CD4-positive, alpha-beta T cell (primary cell): Measurements from ENCODE around the gene AK8. TPM values are rescaled to one million over a fixed set of nuclear protein-coding genes. Genes with fewer than 3 reads are reported as not detected.

Experiments
- ATAC-seq: fragments of 200-7000 bp; cut with Tn5 transposase; one replicate; pipeline ENCODE4 v1.10.0; 2022; ENCODE audit warnings: mild to moderate bottlenecking; ENCODE audit not compliant: poor library complexity
- CTCF ChIA-PET: fragments of 350-600 bp; sonication (Branson Sonifier 250); formaldehyde crosslinking; loops from one replicate; lab custom pipeline; 2021; ENCODE audit warnings: antibody characterized with exemption, inconsistent platforms; lab: Charles Lee
- POLR2A ChIA-PET: fragments of 350-600 bp; sonication (Branson Sonifier 250); formaldehyde crosslinking; loops from one replicate; lab custom pipeline; 2021; ENCODE audit warnings: antibody characterized with exemption, inconsistent platforms; lab: Charles Lee
- DNase-seq, 14 experiments: peaks; one replicate each; pipeline ENCODE4 v3.0.0-alpha.2; 2013 to 2020; ENCODE audit warnings: mixed read lengths in 2 of 14
- H3K27ac ChIP-seq, 2 donors: one replicate each; pipeline versions ENCODE4 v1.5.1 to v1.7.0; 2013; ENCODE audit warnings: low read length in 2 of 2, low read depth in 1 of 2, mild to moderate bottlenecking in 1 of 2
- H3K27me3 ChIP-seq, 2 experiments: 1 replicate in 1 of 2; 2 replicates in 1 of 2; pipeline versions ENCODE4 v1.6.1 to v1.7.0; 2013; ENCODE audit warnings: low read length in 2 of 2, control low read depth in 1 of 2, mild to moderate bottlenecking in 1 of 2, moderate library complexity in 1 of 2; ENCODE audit not compliant: insufficient read depth in 2 of 2, control insufficient read depth in 1 of 2
- H3K36me3 ChIP-seq: one replicate; pipeline ENCODE4 v1.6.1; 2013; ENCODE audit warnings: low read length, control low read depth; ENCODE audit not compliant: insufficient read depth
- H3K4me1 ChIP-seq: one replicate; pipeline ENCODE4 v1.6.1; 2013; ENCODE audit warnings: low read length, control low read depth; ENCODE audit not compliant: insufficient read depth
- H3K4me3 ChIP-seq: one replicate; pipeline ENCODE4 v1.5.1; 2013; ENCODE audit warnings: mild to moderate bottlenecking, low read length, moderate library complexity
- H3K9me3 ChIP-seq, 2 experiments: 1 replicate in 1 of 2; 2 replicates in 1 of 2; pipeline versions ENCODE4 v1.6.1 to v1.7.0; 2013; ENCODE audit warnings: low read length in 2 of 2, mild to moderate bottlenecking in 2 of 2, control low read depth in 1 of 2, moderate library complexity in 1 of 2; ENCODE audit not compliant: control insufficient read depth in 1 of 2, insufficient read depth in 1 of 2
- H3K27ac Mint-ChIP-seq: one replicate; pipeline ENCODE4 v1.8.0; 2020; ENCODE audit warnings: mixed read lengths
- H3K27me3 Mint-ChIP-seq: one replicate; pipeline ENCODE4 v1.8.0; 2021; ENCODE audit warnings: mixed read lengths
- H3K36me3 Mint-ChIP-seq: one replicate; pipeline ENCODE4 v1.8.0; 2021; ENCODE audit warnings: low read depth, mixed read lengths
- H3K4me1 Mint-ChIP-seq: one replicate; pipeline ENCODE4 v1.8.0; 2021; ENCODE audit warnings: low read depth, mixed read lengths
- H3K4me3 Mint-ChIP-seq: one replicate; pipeline ENCODE4 v1.8.0; 2020; ENCODE audit warnings: mild to moderate bottlenecking, mixed read lengths
- H3K9me3 Mint-ChIP-seq: one replicate; pipeline ENCODE4 v1.8.0; 2020; ENCODE audit warnings: mixed read lengths
- CTCF ChIP-seq: fragments of 200-600 bp; IDR thresholded peaks from one replicate; pipeline ENCODE4 v1.8.0; 2022; ENCODE audit warnings: antibody characterized with exemption, mild to moderate bottlenecking
- intact Hi-C, 2 experiments: fragments of 100-400 bp; cut with DNase I in 1 of 2; cut with micrococcal nuclease in 1 of 2; formaldehyde crosslinking; loops; one replicate each; pipeline versions ENCODE4 v1.15.1 to v1.9.0; 2023 to 2025; cut with DNase I, micrococcal nuclease
- total RNA-seq, 174 experiments: library from RNA in 2 of 174; stranded (reverse) in 2 of 174; gene quantifications; one replicate each; pipeline ENCODE4 v1.2.3 and lab custom pipeline; 2021 to 2026

The AK8 gene
- total RNA-seq, 2 experiments from 2014 or later = not detected

DNA sequence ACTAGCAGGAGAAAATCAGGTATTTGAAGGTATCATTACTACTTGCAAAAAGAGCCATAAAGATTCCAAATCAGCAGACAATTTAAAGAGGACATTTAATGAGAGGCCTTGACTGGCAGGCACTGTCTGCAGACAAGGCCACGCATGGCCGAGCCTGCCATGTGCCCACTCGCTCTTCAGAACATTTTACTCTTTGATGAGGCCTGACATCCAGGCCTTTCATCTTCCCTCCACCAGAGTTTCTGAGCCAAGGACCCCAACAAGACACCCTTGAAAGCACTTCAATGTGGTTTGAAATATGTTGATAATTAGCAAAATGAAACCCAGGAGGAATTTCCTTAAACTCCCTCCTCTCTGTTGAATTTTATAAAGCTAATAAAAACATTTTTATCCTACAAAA, 16.4 kb downstream of the AK8 start:
- Mint-ChIP-seq H3K4me3 (no peak overlapping the region), H3K27me3 (no peaks in the 10 kb centered on the region), H3K9me3 (no peaks in the 10 kb centered on the region), H3K4me1 (no peaks in the 10 kb centered on the region), H3K27ac (no peak overlapping the region), H3K36me3 (no peaks in the 10 kb centered on the region)
- no peak overlapping the region for H3K27ac ChIP-seq
- H3K27me3 ChIP-seq = peaks cover 0 to 2% of the 10 kb centered on the region in 2 experiments
- TF ChIP-seq CTCF = no peak
- intact Hi-C loops = no loop called here
- ATAC-seq (no peak), DNase-seq (no peak)
- POLR2A ChIA-PET = no interaction called here
- H3K36me3 ChIP-seq = no peaks in the 10 kb centered on the region
- H3K4me3 ChIP-seq = no peak overlapping the region
- no peaks in the 10 kb centered on the region for H3K4me1 ChIP-seq
- CTCF ChIA-PET = no interaction called here
- no peaks in the 10 kb centered on the region for H3K9me3 ChIP-seq

GRCh38 chr9:132858751-132859150, 19.3 kb downstream of the AK8 start:
- ChIA-PET POLR2A (no interaction called here), CTCF (no interaction called here)
- Mint-ChIP-seq H3K27ac (no peak overlapping the region), H3K4me1 (no peaks in the 10 kb centered on the region), H3K27me3 (no peaks in the 10 kb centered on the region), H3K9me3 (no peaks in the 10 kb centered on the region), H3K36me3 (no peaks in the 10 kb centered on the region), H3K4me3 (no peak overlapping the region)
- H3K9me3 ChIP-seq = no peaks in the 10 kb centered on the region
- H3K27ac ChIP-seq = no peak overlapping the region
- H3K36me3 ChIP-seq = no peaks in the 10 kb centered on the region
- intact Hi-C loops = no loop called here
- no peak for DNase-seq
- no peaks in the 10 kb centered on the region for H3K4me1 ChIP-seq
- H3K4me3 ChIP-seq = no peak overlapping the region
- no peak for TF ChIP-seq CTCF
- peaks cover 0 to 2% of the 10 kb centered on the region in 2 experiments for H3K27me3 ChIP-seq
- no peak for ATAC-seq

- ChIA-PET CTCF (no interaction called here), POLR2A (no interaction called here)
- H3K36me3 ChIP-seq = no peaks in the 10 kb centered on the region
- H3K27ac ChIP-seq = no peak overlapping the region
- no peaks in the 10 kb centered on the region for H3K9me3 Mint-ChIP-seq
- no peaks in the 10 kb centered on the region for H3K4me1 ChIP-seq
- ATAC-seq = no peak
- H3K27ac Mint-ChIP-seq = no peak overlapping the region
- no peaks in the 10 kb centered on the region for H3K27me3 Mint-ChIP-seq
- H3K4me3 Mint-ChIP-seq = no peak overlapping the region
- intact Hi-C loops = no loop called here
- DNase-seq = no peak
- no peaks in the 10 kb centered on the region for H3K36me3 Mint-ChIP-seq
- H3K27me3 ChIP-seq = peaks cover 0 to 2% of the 10 kb centered on the region in 2 experiments
- no peaks in the 10 kb centered on the region for H3K9me3 ChIP-seq
- H3K4me3 ChIP-seq = no peak overlapping the region
- H3K4me1 Mint-ChIP-seq = no peaks in the 10 kb centered on the region
- no peak for TF ChIP-seq CTCF
Measured at GRCh38 chr9:132857616-132858342, 20.3 kb downstream of the AK8 start.
